Peyer's patch (tissue), 4 donors: ENCODE results near the gene DSCAML1. TPM values are rescaled to one million over a fixed set of nuclear protein-coding genes. Genes with fewer than 3 reads are reported as not detected.

Experiments
- DNase-seq, 3 donors: peaks; one replicate each; pipeline ENCODE4 v3.0.0-alpha.2; 2017 to 2019
- H3K27ac ChIP-seq, 4 donors: fragments of 200-600 bp; sonication (generic); one replicate each; pipeline ENCODE4 v1.5.1; 2016 to 2019
- H3K27me3 ChIP-seq, 2 donors: fragments of 200-600 bp; sonication (generic); one replicate each; pipeline ENCODE4 v1.5.1; 2019
- H3K36me3 ChIP-seq, 3 donors: fragments of 200-600 bp; sonication (generic); one replicate each; pipeline ENCODE4 v1.5.1; 2016 to 2019
- H3K4me1 ChIP-seq, 4 donors: fragments of 200-600 bp; sonication (generic); one replicate each; pipeline ENCODE4 v1.5.1; 2016 to 2019
- H3K4me3 ChIP-seq, 4 donors: fragments of 200-600 bp; sonication (generic); 1 replicate in 3 of 4; 2 replicates in 1 of 4; pipeline ENCODE4 v1.5.1; 2016 to 2019; ENCODE audit warnings: mild to moderate bottlenecking in 1 of 4
- H3K9me3 ChIP-seq, 4 donors: fragments of 200-600 bp; sonication (generic); one replicate each; pipeline ENCODE4 v1.5.1; 2016 to 2019; ENCODE audit warnings: mild to moderate bottlenecking in 1 of 4
- CTCF ChIP-seq, 6 experiments: fragments of 450-650 bp in 4 of 6; fragments of 200-600 bp in 2 of 6; sonication (generic) in 1 of 6; IDR thresholded peaks; one replicate each; pipeline ENCODE4 v1.5.1; 2017 to 2019; ENCODE audit warnings: antibody characterized with exemption in 6 of 6, mild to moderate bottlenecking in 3 of 6, moderate library complexity in 1 of 6
- POLR2A ChIP-seq, 2 donors: fragments of 450-650 bp; IDR thresholded peaks; one replicate each; pipeline ENCODE4 v1.5.1; 2017; ENCODE audit warnings: antibody characterized with exemption in 2 of 2, mild to moderate bottlenecking in 2 of 2, moderate library complexity in 2 of 2
- total RNA-seq, 4 donors: library from RNA; depleted of rRNA; stranded (reverse); fragments of >200 nt; gene quantifications; one replicate each; pipeline ENCODE4 v1.1.0, GENCODE V29; 2016

Gene DSCAML1
- total RNA-seq, 4 donors from 2014 or later = 0.18 to 5.8 (median 2.9) TPM

GRCh38 chr11:117638911-117639543, 158.0 kb downstream of the DSCAML1 start:
- no peak for DNase-seq
- H3K4me3 ChIP-seq = no peak overlapping the region
- H3K27ac ChIP-seq = no peak overlapping the region
- H3K27me3 ChIP-seq = no peaks in the 10 kb centered on the region
- no peaks in the 10 kb centered on the region for H3K36me3 ChIP-seq
- no peak for TF ChIP-seq CTCF (IDR thresholded peaks at IDR 0.05)
- TF ChIP-seq POLR2A (IDR thresholded peaks at IDR 0.05) = no peak
- no peaks in the 10 kb centered on the region for H3K9me3 ChIP-seq
- no peaks in the 10 kb centered on the region for H3K4me1 ChIP-seq

GRCh38 chr11:117634756-117635603, 162.0 kb downstream of the DSCAML1 start:
- H3K36me3 ChIP-seq = no peaks in the 10 kb centered on the region
- no peaks in the 10 kb centered on the region for H3K4me1 ChIP-seq
- H3K27ac ChIP-seq = no peak overlapping the region
- no peaks in the 10 kb centered on the region for H3K9me3 ChIP-seq
- DNase-seq = no peak
- TF ChIP-seq POLR2A (IDR thresholded peaks at IDR 0.05) = no peak
- TF ChIP-seq CTCF (IDR thresholded peaks at IDR 0.05) = no peak
- H3K27me3 ChIP-seq = no peaks in the 10 kb centered on the region
- H3K4me3 ChIP-seq = no peak overlapping the region

- H3K27me3 ChIP-seq = no peaks in the 10 kb centered on the region
- H3K4me3 ChIP-seq = no peak overlapping the region
- no peak for DNase-seq
- H3K27ac ChIP-seq = no peak overlapping the region
- TF ChIP-seq CTCF (IDR thresholded peaks at IDR 0.05) (no peak), POLR2A (IDR thresholded peaks at IDR 0.05) (no peak)
- no peaks in the 10 kb centered on the region for H3K36me3 ChIP-seq
- H3K9me3 ChIP-seq = no peaks in the 10 kb centered on the region
- no peaks in the 10 kb centered on the region for H3K4me1 ChIP-seq
These were observed 162.8 kb downstream of the DSCAML1 start for GRCh38 chr11:117633976-117634755.

- TF ChIP-seq CTCF (IDR thresholded peaks at IDR 0.05) (no peak), POLR2A (IDR thresholded peaks at IDR 0.05) (no peak)
- no peak overlapping the region for H3K27ac ChIP-seq
- DNase-seq = no peak
These were observed 163.7 kb downstream of the DSCAML1 start for GRCh38 chr11:117633186-117633754.

GRCh38 chr11:117632306-117632705, 164.7 kb downstream of the DSCAML1 start:
- Histone ChIP-seq H3K27me3 (no peaks in the 10 kb centered on the region), H3K36me3 (no peaks in the 10 kb centered on the region), H3K9me3 (no peaks in the 10 kb centered on the region), H3K27ac (no peak overlapping the region), H3K4me1 (no peaks in the 10 kb centered on the region), H3K4me3 (no peak overlapping the region)
- DNase-seq = no peak
- TF ChIP-seq POLR2A (IDR thresholded peaks at IDR 0.05) (no peak), CTCF (IDR thresholded peaks at IDR 0.05) (no peak)

More at GRCh38 chr11:117633186-117633754, 163.7 kb downstream of the DSCAML1 start:
- Histone ChIP-seq H3K4me1 (no peaks in the 10 kb centered on the region), H3K4me3 (no peak overlapping the region), H3K9me3 (no peaks in the 10 kb centered on the region), H3K27me3 (no peaks in the 10 kb centered on the region), H3K36me3 (no peaks in the 10 kb centered on the region)
